WTC11 (cell line): ENCODE data around the gene FAM216B. TPM values are rescaled to one million over a fixed set of nuclear protein-coding genes. Genes with fewer than 3 reads are reported as not detected.

Experiments
- ATAC-seq: fragments of 200-7000 bp; cut with Tn5 transposase; 2 replicates; pipeline ENCODE4 v1.10.0; 2021; ENCODE audit warnings: mild to moderate bottlenecking, moderate library complexity
- CTCF ChIA-PET: fragments of 300-600 bp; sonication (Branson Sonifier 250); formaldehyde crosslinking; loops from one replicate; lab custom pipeline; 2021; ENCODE audit warnings: antibody characterized with exemption; lab: Charles Lee
- POLR2A ChIA-PET: fragments of 350-600 bp; sonication (Branson Sonifier 250); formaldehyde crosslinking; loops from one replicate; lab custom pipeline; 2021; ENCODE audit warnings: antibody characterized with exemption; lab: Charles Lee
- DNase-seq: peaks from one replicate; pipeline ENCODE4 v3.0.0; 2021; ENCODE audit warnings: low spot score
- H3K27ac Mint-ChIP-seq: 2 replicates; pipeline ENCODE4 v1.8.0; 2021; ENCODE audit warnings: mixed read lengths
- H3K27me3 Mint-ChIP-seq: 2 replicates; pipeline ENCODE4 v1.8.0; 2021; ENCODE audit warnings: low read depth, mild to moderate bottlenecking, moderate library complexity, mixed read lengths
- H3K36me3 Mint-ChIP-seq: 2 replicates; pipeline ENCODE4 v1.8.0; 2021; ENCODE audit warnings: mixed read lengths
- H3K4me1 Mint-ChIP-seq: 2 replicates; pipeline ENCODE4 v1.8.0; 2022; ENCODE audit warnings: mixed read lengths
- H3K4me3 Mint-ChIP-seq: 2 replicates; pipeline ENCODE4 v1.8.0; 2021; ENCODE audit warnings: mild to moderate bottlenecking, moderate library complexity, mixed read lengths
- H3K9me3 Mint-ChIP-seq: 2 replicates; pipeline ENCODE4 v1.8.0; 2021; ENCODE audit warnings: mixed read lengths
- ESRRA ChIP-seq: sonication (generic); formaldehyde crosslinking; IDR thresholded peaks from 2 replicates; pipeline ENCODE4 v1.8.1; 2022; ENCODE audit warnings: mild to moderate bottlenecking, missing genetic modification reagents, borderline replicate concordance
- GRHL2 ChIP-seq: fragments of 250-450 bp; sonication (Bioruptor Pico); IDR thresholded peaks from 2 replicates; pipeline ENCODE4 v1.8.0; 2022; ENCODE audit warnings: mild to moderate bottlenecking, moderate library complexity; ENCODE audit not compliant: insufficient replicate concordance, severe bottlenecking
- JAZF1 ChIP-seq: fragments of 250-450 bp; sonication (Bioruptor Pico); IDR thresholded peaks from 2 replicates; pipeline ENCODE4 v1.9.0; 2021; ENCODE audit warnings: moderate library complexity, mild to moderate bottlenecking, inconsistent platforms
- NFATC4 ChIP-seq: fragments of 250-450 bp; sonication (Bioruptor Pico); IDR thresholded peaks from 2 replicates; pipeline ENCODE4 v1.9.0; 2021; ENCODE audit warnings: mild to moderate bottlenecking
- NFE2L1 ChIP-seq: sonication (generic); formaldehyde crosslinking; IDR thresholded peaks from 2 replicates; pipeline ENCODE4 v1.8.1; 2023; ENCODE audit warnings: missing genetic modification reagents
- NR1H2 ChIP-seq: sonication (generic); formaldehyde crosslinking; IDR thresholded peaks from 2 replicates; pipeline ENCODE4 v1.9.0; 2021; ENCODE audit warnings: mild to moderate bottlenecking, moderate library complexity, missing genetic modification reagents
- NR2C2 ChIP-seq: sonication (generic); formaldehyde crosslinking; IDR thresholded peaks from 2 replicates; pipeline ENCODE4 v1.8.0; 2022; ENCODE audit warnings: mild to moderate bottlenecking, missing genetic modification reagents
- OVOL2 ChIP-seq: fragments of 250-450 bp; sonication (Bioruptor Pico); IDR thresholded peaks from 2 replicates; pipeline ENCODE4 v1.9.0; 2021; ENCODE audit warnings: mild to moderate bottlenecking, borderline replicate concordance
- PRRX2 ChIP-seq: fragments of 250-450 bp; sonication (Bioruptor Pico); IDR thresholded peaks from 2 replicates; pipeline ENCODE4 v1.8.0; 2021; ENCODE audit warnings: mild to moderate bottlenecking
- SMAD3 ChIP-seq: sonication (generic); formaldehyde crosslinking; IDR thresholded peaks from 2 replicates; pipeline ENCODE4 v1.8.0; 2022; ENCODE audit warnings: missing genetic modification reagents, mild to moderate bottlenecking, borderline replicate concordance
- SOX15 ChIP-seq: fragments of 250-450 bp; sonication (Bioruptor Pico); IDR thresholded peaks from 2 replicates; pipeline ENCODE4 v1.9.0; 2021; ENCODE audit warnings: mild to moderate bottlenecking
- ZBTB21 ChIP-seq: sonication (generic); formaldehyde crosslinking; IDR thresholded peaks from 2 replicates; pipeline ENCODE4 v1.8.1; 2023; ENCODE audit warnings: mild to moderate bottlenecking, missing genetic modification reagents, borderline replicate concordance
- ZNF219 ChIP-seq: sonication (generic); formaldehyde crosslinking; IDR thresholded peaks from 2 replicates; pipeline ENCODE4 v1.8.0; 2023; ENCODE audit warnings: missing genetic modification reagents, mild to moderate bottlenecking, borderline replicate concordance
- ZNF396 ChIP-seq: fragments of 250-450 bp; sonication (Bioruptor Pico); IDR thresholded peaks from 2 replicates; pipeline ENCODE4 v1.8.0; 2021; ENCODE audit warnings: mild to moderate bottlenecking, moderate library complexity, borderline replicate concordance
- total RNA-seq: library from RNA; stranded (reverse); gene quantifications from 3 replicates; pipeline ENCODE4 v1.2.3, GENCODE V29; 2021
- TF ChIP-seq, protein P1 (sequence below): fragments of 250-450 bp; sonication (Bioruptor Pico); IDR thresholded peaks from 2 replicates; pipeline ENCODE4 v1.9.0; 2021; ENCODE audit warnings: mild to moderate bottlenecking
- TF ChIP-seq, protein P2 (sequence below): fragments of 250-450 bp; sonication (Bioruptor Pico); IDR thresholded peaks from 2 replicates; pipeline ENCODE4 v1.9.0; 2021; ENCODE audit warnings: mild to moderate bottlenecking, borderline replicate concordance
- TF ChIP-seq, protein P3 (sequence below): sonication (generic); formaldehyde crosslinking; IDR thresholded peaks from 2 replicates; pipeline ENCODE4 v1.8.0; 2023; ENCODE audit warnings: mild to moderate bottlenecking, missing genetic modification reagents
- TF ChIP-seq, protein P4 (sequence below): sonication (generic); formaldehyde crosslinking; IDR thresholded peaks from 2 replicates; pipeline ENCODE4 v1.8.1; 2022; ENCODE audit warnings: mild to moderate bottlenecking, moderate library complexity, missing genetic modification reagents
- TF ChIP-seq, protein P5 (sequence below): sonication (generic); formaldehyde crosslinking; IDR thresholded peaks from 2 replicates; pipeline ENCODE4 v1.8.1; 2022; ENCODE audit warnings: missing genetic modification reagents, borderline replicate concordance
- TF ChIP-seq, protein P6 (sequence below): sonication (generic); formaldehyde crosslinking; IDR thresholded peaks from 2 replicates; pipeline ENCODE4 v1.8.1; 2023; ENCODE audit warnings: mild to moderate bottlenecking, missing genetic modification reagents, moderate library complexity
- TF ChIP-seq, protein P7 (sequence below): sonication (generic); formaldehyde crosslinking; IDR thresholded peaks from 2 replicates; pipeline ENCODE4 v1.8.0; 2022; ENCODE audit warnings: mild to moderate bottlenecking, missing genetic modification reagents

The FAM216B gene
- total RNA-seq, 1 experiment from 2014 or later, result not detected

DNA sequence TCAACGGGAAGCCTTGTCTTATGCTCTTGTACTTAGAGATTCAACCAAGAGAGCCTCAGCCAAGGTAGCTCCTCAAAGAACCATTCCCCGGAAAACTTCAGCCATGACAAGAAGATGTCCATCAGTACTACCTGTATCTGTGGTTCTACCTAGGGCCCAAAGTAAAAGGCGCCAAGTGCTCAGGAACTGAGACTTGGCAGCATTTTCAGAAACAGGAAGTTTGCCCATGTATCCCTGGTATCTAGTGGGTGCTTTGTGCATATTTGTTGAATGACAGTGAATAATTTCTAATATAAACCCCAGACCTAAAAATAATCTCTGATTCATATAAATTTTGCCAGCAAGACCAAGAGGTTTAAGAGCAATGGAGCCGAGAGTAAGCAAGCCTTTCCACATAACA lies 7.2 kb downstream of the FAM216B start:
- H3K27ac Mint-ChIP-seq, result no peak overlapping the region
- CTCF ChIA-PET, result no interaction called here
- DNase-seq, result no peak
- peaks cover 15% of the 10 kb centered on the region for H3K9me3 Mint-ChIP-seq
- POLR2A ChIA-PET, result no interaction called here
- peaks cover 6% of the 10 kb centered on the region; the same call in 1 of the 2 replicates for H3K36me3 Mint-ChIP-seq
- peaks cover 19% of the 10 kb centered on the region for H3K4me1 Mint-ChIP-seq
- TF ChIP-seq SOX15, result no peak
- no peak for TF ChIP-seq OVOL2 (CRISPR knock-in tag)
- no peak for TF ChIP-seq ZNF396 (CRISPR knock-in tag)
- TF ChIP-seq NR2C2 (CRISPR knock-in tag), result no peak
- TF ChIP-seq, protein P1, sequence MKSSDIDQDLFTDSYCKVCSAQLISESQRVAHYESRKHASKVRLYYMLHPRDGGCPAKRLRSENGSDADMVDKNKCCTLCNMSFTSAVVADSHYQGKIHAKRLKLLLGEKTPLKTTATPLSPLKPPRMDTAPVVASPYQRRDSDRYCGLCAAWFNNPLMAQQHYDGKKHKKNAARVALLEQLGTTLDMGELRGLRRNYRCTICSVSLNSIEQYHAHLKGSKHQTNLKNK, result no peak
- TF ChIP-seq, protein P2, sequence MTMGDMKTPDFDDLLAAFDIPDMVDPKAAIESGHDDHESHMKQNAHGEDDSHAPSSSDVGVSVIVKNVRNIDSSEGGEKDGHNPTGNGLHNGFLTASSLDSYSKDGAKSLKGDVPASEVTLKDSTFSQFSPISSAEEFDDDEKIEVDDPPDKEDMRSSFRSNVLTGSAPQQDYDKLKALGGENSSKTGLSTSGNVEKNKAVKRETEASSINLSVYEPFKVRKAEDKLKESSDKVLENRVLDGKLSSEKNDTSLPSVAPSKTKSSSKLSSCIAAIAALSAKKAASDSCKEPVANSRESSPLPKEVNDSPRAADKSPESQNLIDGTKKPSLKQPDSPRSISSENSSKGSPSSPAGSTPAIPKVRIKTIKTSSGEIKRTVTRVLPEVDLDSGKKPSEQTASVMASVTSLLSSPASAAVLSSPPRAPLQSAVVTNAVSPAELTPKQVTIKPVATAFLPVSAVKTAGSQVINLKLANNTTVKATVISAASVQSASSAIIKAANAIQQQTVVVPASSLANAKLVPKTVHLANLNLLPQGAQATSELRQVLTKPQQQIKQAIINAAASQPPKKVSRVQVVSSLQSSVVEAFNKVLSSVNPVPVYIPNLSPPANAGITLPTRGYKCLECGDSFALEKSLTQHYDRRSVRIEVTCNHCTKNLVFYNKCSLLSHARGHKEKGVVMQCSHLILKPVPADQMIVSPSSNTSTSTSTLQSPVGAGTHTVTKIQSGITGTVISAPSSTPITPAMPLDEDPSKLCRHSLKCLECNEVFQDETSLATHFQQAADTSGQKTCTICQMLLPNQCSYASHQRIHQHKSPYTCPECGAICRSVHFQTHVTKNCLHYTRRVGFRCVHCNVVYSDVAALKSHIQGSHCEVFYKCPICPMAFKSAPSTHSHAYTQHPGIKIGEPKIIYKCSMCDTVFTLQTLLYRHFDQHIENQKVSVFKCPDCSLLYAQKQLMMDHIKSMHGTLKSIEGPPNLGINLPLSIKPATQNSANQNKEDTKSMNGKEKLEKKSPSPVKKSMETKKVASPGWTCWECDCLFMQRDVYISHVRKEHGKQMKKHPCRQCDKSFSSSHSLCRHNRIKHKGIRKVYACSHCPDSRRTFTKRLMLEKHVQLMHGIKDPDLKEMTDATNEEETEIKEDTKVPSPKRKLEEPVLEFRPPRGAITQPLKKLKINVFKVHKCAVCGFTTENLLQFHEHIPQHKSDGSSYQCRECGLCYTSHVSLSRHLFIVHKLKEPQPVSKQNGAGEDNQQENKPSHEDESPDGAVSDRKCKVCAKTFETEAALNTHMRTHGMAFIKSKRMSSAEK, result no peak
- TF ChIP-seq, protein P3, sequence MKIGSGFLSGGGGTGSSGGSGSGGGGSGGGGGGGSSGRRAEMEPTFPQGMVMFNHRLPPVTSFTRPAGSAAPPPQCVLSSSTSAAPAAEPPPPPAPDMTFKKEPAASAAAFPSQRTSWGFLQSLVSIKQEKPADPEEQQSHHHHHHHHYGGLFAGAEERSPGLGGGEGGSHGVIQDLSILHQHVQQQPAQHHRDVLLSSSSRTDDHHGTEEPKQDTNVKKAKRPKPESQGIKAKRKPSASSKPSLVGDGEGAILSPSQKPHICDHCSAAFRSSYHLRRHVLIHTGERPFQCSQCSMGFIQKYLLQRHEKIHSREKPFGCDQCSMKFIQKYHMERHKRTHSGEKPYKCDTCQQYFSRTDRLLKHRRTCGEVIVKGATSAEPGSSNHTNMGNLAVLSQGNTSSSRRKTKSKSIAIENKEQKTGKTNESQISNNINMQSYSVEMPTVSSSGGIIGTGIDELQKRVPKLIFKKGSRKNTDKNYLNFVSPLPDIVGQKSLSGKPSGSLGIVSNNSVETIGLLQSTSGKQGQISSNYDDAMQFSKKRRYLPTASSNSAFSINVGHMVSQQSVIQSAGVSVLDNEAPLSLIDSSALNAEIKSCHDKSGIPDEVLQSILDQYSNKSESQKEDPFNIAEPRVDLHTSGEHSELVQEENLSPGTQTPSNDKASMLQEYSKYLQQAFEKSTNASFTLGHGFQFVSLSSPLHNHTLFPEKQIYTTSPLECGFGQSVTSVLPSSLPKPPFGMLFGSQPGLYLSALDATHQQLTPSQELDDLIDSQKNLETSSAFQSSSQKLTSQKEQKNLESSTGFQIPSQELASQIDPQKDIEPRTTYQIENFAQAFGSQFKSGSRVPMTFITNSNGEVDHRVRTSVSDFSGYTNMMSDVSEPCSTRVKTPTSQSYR, result no peak
- TF ChIP-seq SMAD3 (CRISPR knock-in tag), result no peak
- TF ChIP-seq, protein P4, sequence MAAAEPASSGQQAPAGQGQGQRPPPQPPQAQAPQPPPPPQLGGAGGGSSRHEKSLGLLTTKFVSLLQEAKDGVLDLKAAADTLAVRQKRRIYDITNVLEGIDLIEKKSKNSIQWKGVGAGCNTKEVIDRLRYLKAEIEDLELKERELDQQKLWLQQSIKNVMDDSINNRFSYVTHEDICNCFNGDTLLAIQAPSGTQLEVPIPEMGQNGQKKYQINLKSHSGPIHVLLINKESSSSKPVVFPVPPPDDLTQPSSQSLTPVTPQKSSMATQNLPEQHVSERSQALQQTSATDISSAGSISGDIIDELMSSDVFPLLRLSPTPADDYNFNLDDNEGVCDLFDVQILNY, result no peak
- TF ChIP-seq, protein P5, sequence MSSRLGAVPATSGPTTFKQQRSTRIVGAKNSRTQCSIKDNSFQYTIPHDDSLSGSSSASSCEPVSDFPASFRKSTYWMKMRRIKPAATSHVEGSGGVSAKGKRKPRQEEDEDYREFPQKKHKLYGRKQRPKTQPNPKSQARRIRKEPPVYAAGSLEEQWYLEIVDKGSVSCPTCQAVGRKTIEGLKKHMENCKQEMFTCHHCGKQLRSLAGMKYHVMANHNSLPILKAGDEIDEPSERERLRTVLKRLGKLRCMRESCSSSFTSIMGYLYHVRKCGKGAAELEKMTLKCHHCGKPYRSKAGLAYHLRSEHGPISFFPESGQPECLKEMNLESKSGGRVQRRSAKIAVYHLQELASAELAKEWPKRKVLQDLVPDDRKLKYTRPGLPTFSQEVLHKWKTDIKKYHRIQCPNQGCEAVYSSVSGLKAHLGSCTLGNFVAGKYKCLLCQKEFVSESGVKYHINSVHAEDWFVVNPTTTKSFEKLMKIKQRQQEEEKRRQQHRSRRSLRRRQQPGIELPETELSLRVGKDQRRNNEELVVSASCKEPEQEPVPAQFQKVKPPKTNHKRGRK (CRISPR knock-in tag), result no peak
- no peak for TF ChIP-seq ZNF219
- H3K4me3 Mint-ChIP-seq, result no peak overlapping the region
- no peak for ATAC-seq
- no peaks in the 10 kb centered on the region for H3K27me3 Mint-ChIP-seq

DNA sequence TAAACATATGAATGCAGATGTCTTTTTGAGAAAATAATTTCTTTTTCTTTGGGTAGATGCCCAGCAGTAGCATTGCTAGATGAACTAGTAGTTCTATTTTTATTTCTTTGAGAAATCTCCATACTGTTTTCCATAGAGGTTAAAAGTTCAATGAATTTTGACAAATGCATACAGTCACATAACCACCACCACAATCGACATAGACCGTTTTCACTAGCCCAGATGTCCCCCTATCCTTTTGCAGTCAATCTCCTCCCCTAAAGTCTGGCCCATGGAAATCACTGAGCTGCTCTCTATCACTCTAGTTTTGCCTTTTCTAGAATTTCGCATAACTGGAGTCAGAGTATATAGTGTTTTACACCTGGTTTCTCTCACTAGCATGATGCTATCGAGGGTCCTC lies 10.8 kb downstream of the FAM216B start:
- peaks cover 28% of the 10 kb centered on the region for H3K4me1 Mint-ChIP-seq
- no peak overlapping the region for H3K27ac Mint-ChIP-seq
- CTCF ChIA-PET, result no interaction called here
- ATAC-seq (no peak), DNase-seq (no peak)
- H3K36me3 Mint-ChIP-seq, result peaks cover 6% of the 10 kb centered on the region; the same call in 1 of the 2 replicates
- POLR2A ChIA-PET, result no interaction called here
- peaks cover 19% of the 10 kb centered on the region for H3K9me3 Mint-ChIP-seq
- H3K4me3 Mint-ChIP-seq, result no peak overlapping the region
- no peaks in the 10 kb centered on the region for H3K27me3 Mint-ChIP-seq
- TF ChIP-seq NR2C2 (CRISPR knock-in tag) (no peak), NFE2L1 (CRISPR knock-in tag) (no peak), ZBTB21 (CRISPR knock-in tag) (no peak), OVOL2 (CRISPR knock-in tag) (no peak), PRRX2 (CRISPR knock-in tag) (no peak), NFATC4 (no peak), JAZF1 (CRISPR knock-in tag) (no peak), NR1H2 (CRISPR knock-in tag) (no peak), ESRRA (CRISPR knock-in tag) (no peak), GRHL2 (CRISPR knock-in tag) (no peak)
- TF ChIP-seq, protein P6, sequence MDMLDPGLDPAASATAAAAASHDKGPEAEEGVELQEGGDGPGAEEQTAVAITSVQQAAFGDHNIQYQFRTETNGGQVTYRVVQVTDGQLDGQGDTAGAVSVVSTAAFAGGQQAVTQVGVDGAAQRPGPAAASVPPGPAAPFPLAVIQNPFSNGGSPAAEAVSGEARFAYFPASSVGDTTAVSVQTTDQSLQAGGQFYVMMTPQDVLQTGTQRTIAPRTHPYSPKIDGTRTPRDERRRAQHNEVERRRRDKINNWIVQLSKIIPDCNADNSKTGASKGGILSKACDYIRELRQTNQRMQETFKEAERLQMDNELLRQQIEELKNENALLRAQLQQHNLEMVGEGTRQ, result no peak
- TF ChIP-seq, protein P7, sequence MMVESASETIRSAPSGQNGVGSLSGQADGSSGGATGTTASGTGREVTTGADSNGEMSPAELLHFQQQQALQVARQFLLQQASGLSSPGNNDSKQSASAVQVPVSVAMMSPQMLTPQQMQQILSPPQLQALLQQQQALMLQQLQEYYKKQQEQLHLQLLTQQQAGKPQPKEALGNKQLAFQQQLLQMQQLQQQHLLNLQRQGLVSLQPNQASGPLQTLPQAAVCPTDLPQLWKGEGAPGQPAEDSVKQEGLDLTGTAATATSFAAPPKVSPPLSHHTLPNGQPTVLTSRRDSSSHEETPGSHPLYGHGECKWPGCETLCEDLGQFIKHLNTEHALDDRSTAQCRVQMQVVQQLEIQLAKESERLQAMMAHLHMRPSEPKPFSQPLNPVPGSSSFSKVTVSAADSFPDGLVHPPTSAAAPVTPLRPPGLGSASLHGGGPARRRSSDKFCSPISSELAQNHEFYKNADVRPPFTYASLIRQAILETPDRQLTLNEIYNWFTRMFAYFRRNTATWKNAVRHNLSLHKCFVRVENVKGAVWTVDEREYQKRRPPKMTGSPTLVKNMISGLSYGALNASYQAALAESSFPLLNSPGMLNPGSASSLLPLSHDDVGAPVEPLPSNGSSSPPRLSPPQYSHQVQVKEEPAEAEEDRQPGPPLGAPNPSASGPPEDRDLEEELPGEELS, result no peak
